Fibroblast of lung (primary cell): ENCODE data around the gene HESX1. TPM values are rescaled to one million over a fixed set of nuclear protein-coding genes. Genes with fewer than 3 reads are reported as not detected.

Experiments
- DNase-seq, 2 donors: peaks; one replicate each; pipeline versions ENCODE4 v3.0.0 to v3.0.0-alpha.2; 2010; ENCODE audit warnings: low read depth in 2 of 2
- H2AFZ ChIP-seq: 2 replicates; pipeline ENCODE4 v1.5.1; 2012; ENCODE audit warnings: low read length, control low read depth, inconsistent platforms
- H3K27ac ChIP-seq: 2 replicates; pipeline ENCODE4 v1.5.1; 2011; ENCODE audit warnings: low read length, control low read depth; ENCODE audit not compliant: insufficient read depth
- H3K27me3 ChIP-seq: 2 replicates; pipeline ENCODE4 v1.5.1; 2011; ENCODE audit warnings: mild to moderate bottlenecking, low read length; ENCODE audit not compliant: control insufficient read depth, insufficient read depth
- H3K36me3 ChIP-seq: 2 replicates; pipeline ENCODE4 v1.5.1; 2011; ENCODE audit warnings: low read length; ENCODE audit not compliant: control insufficient read depth, insufficient read depth
- H3K4me1 ChIP-seq: 2 replicates; pipeline ENCODE4 v1.5.1; 2011; ENCODE audit warnings: low read length; ENCODE audit not compliant: control insufficient read depth, insufficient read depth; ENCODE audit errors: extremely low read depth
- H3K4me2 ChIP-seq: 2 replicates; pipeline ENCODE4 v1.5.1; 2011; ENCODE audit warnings: low read length, control low read depth; ENCODE audit not compliant: insufficient read depth; ENCODE audit errors: extremely low read depth
- H3K4me3 ChIP-seq, 4 experiments: fragments of 200-600 bp in 1 of 4; sonication (generic) in 1 of 4; replicated peaks in 1 of 4; 2 replicates each; pipeline ENCODE4 v1.5.1; 2011 to 2016; ENCODE audit warnings: low read length in 4 of 4, low read depth in 3 of 4, mild to moderate bottlenecking in 3 of 4, control low read depth in 2 of 4, inconsistent platforms in 1 of 4, mixed read lengths in 1 of 4; ENCODE audit not compliant: insufficient read depth in 1 of 4; ENCODE audit errors: control extremely low read depth in 1 of 4
- H3K79me2 ChIP-seq: 2 replicates; pipeline ENCODE4 v1.5.1; 2012; ENCODE audit warnings: mild to moderate bottlenecking, low read length, inconsistent platforms; ENCODE audit not compliant: control insufficient read depth, insufficient read depth
- H3K9ac ChIP-seq: 2 replicates; pipeline ENCODE4 v1.5.1; 2011; ENCODE audit warnings: mild to moderate bottlenecking, low read length, control low read depth; ENCODE audit not compliant: insufficient read depth
- H3K9me3 ChIP-seq: 2 replicates; pipeline ENCODE4 v1.5.1; 2012; ENCODE audit warnings: low read depth, low read length; ENCODE audit not compliant: control insufficient read depth, insufficient read depth
- H4K20me1 ChIP-seq: 2 replicates; pipeline ENCODE4 v1.5.1; 2011; ENCODE audit warnings: low read length; ENCODE audit not compliant: control insufficient read depth, insufficient read depth; ENCODE audit errors: extremely low read depth
- EZH2 ChIP-seq: IDR thresholded peaks from 2 replicates; pipeline ENCODE4 v1.5.1; 2012; ENCODE audit warnings: low read length, control low read depth, mild to moderate bottlenecking; ENCODE audit errors: missing control alignments
- polyA plus RNA-seq, 2 donors: library from polyadenylated mRNA; depleted of rRNA in 1 of 2; stranded (reverse) in 1 of 2; unstranded in 1 of 2; fragments of >200 nt; gene quantifications; 2 replicates each; pipeline ENCODE4 v1.2.1, GENCODE V29; 2011 to 2012; ENCODE audit warnings: missing spikeins in 1 of 2
- total RNA-seq: library from RNA; depleted of rRNA; stranded (reverse); fragments of >200 nt; gene quantifications from 2 replicates; pipeline ENCODE4 v1.2.1, GENCODE V29; 2014
- TF ChIP-seq, protein P1 (sequence below), 2 donors: IDR thresholded peaks in 1 of 2; conservative IDR thresholded peaks in 1 of 2; 1 replicate in 1 of 2; 2 replicates in 1 of 2; pipeline ENCODE4 v1.5.1; 2011 to 2012; ENCODE audit warnings: low read length in 2 of 2, control low read depth in 1 of 2, inconsistent platforms in 1 of 2, low read depth in 1 of 2, mild to moderate bottlenecking in 1 of 2

The HESX1 gene
- total and polyA plus RNA-seq, 2 donors (not counting 1 experiment from before 2014, with no cell fraction given) = 0.64 to 0.99 TPM

DNA sequence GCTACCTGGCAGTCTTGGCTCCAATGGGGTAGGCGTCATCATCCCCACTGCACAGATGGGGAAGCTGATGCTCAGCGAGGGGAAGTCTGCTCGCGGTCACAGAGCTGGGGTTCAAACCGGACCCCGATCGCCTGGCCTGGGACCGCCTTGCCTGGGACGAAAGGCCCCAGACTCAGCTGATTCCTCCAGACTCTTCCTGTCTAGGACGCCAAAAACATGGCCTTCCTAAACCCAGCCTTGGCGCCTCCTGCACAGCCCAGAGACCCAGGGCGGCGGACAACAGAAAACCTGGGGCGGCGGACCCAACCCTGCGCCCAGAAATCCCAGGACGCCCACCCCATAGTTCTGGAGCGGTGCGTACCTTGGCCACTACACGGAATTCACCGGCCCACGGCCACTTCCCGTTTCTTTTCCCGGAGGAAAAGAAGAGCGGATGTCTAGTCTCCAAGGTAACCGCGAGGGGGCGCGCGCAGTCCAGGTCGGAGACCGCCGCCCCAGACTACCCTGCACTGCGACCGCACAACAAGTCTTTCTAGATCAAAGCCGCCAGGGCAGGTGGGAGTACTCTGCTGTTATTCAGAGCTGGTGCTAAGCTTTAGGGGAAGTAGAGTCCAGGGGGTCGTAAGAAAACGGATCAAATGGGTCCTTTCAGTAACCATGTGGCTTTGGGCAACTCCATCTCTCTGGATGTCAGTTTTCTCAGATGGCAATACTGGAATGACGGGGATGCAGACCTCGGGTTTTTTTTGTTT lies 29.7 kb downstream of the HESX1 start:
- peak overlapping the region; percentile 46 to 56 (median 52) for H3K4me3 ChIP-seq
- no peak for TF ChIP-seq EZH2
- TF ChIP-seq, protein P1, sequence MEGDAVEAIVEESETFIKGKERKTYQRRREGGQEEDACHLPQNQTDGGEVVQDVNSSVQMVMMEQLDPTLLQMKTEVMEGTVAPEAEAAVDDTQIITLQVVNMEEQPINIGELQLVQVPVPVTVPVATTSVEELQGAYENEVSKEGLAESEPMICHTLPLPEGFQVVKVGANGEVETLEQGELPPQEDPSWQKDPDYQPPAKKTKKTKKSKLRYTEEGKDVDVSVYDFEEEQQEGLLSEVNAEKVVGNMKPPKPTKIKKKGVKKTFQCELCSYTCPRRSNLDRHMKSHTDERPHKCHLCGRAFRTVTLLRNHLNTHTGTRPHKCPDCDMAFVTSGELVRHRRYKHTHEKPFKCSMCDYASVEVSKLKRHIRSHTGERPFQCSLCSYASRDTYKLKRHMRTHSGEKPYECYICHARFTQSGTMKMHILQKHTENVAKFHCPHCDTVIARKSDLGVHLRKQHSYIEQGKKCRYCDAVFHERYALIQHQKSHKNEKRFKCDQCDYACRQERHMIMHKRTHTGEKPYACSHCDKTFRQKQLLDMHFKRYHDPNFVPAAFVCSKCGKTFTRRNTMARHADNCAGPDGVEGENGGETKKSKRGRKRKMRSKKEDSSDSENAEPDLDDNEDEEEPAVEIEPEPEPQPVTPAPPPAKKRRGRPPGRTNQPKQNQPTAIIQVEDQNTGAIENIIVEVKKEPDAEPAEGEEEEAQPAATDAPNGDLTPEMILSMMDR (conservative IDR thresholded peaks at IDR 0.05 in 1 of 2, IDR thresholded peaks at IDR 0.05 in 1 of 2; ENCODE audit: low read depth in 1 of 2, low read length in 2 of 2) = peak; percentile 67 to 85
- no peaks in the 10 kb centered on the region for H3K9me3 ChIP-seq
- H3K27me3 ChIP-seq = peaks cover 20% of the 10 kb centered on the region
- H2AFZ ChIP-seq = peak overlapping the region; percentile 80
- H3K4me2 ChIP-seq = peak overlapping the region; percentile 55
- no peaks in the 10 kb centered on the region for H4K20me1 ChIP-seq
- DNase-seq = peak; percentile 53 to 65
- H3K4me1 ChIP-seq = no peaks in the 10 kb centered on the region
- no peaks in the 10 kb centered on the region for H3K36me3 ChIP-seq
- H3K27ac ChIP-seq = no peak overlapping the region
- no peak overlapping the region for H3K9ac ChIP-seq
- no peaks in the 10 kb centered on the region for H3K79me2 ChIP-seq

DNA sequence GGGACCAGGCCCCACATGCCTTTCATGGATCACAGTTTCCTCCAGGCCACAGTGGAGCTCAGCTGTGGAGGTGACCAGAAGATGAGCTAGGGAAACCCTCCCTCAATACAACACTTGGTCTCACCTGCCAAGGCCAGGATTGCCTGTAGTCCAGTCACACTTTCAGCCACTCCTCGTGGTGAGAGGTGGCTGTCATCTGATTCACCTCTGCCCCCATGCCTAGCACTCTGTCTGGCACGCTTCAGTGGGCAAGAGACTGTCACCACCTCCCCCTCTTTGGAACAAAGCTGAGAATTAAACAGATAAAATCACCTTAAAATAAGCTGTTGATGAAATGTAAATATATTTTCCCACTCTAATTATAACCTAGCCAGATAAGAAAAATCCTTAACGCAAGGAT lies 30.7 kb downstream of the HESX1 start:
- no peak overlapping the region for H3K9ac ChIP-seq
- H4K20me1 ChIP-seq = no peaks in the 10 kb centered on the region
- DNase-seq = no peak
- H3K4me2 ChIP-seq = no peak overlapping the region
- no peaks in the 10 kb centered on the region for H3K79me2 ChIP-seq
- H3K4me1 ChIP-seq = peaks cover 2% of the 10 kb centered on the region
- no peaks in the 10 kb centered on the region for H3K36me3 ChIP-seq
- TF ChIP-seq, protein P1 (conservative IDR thresholded peaks at IDR 0.05 in 1 of 2, IDR thresholded peaks at IDR 0.05 in 1 of 2; ENCODE audit: low read depth in 1 of 2, low read length in 2 of 2) = no peak
- TF ChIP-seq EZH2 = no peak
- H3K27ac ChIP-seq = no peak overlapping the region
- H3K9me3 ChIP-seq = no peaks in the 10 kb centered on the region
- no peak overlapping the region for H2AFZ ChIP-seq
- H3K27me3 ChIP-seq = peaks cover 20% of the 10 kb centered on the region
- no peak overlapping the region for H3K4me3 ChIP-seq

DNA sequence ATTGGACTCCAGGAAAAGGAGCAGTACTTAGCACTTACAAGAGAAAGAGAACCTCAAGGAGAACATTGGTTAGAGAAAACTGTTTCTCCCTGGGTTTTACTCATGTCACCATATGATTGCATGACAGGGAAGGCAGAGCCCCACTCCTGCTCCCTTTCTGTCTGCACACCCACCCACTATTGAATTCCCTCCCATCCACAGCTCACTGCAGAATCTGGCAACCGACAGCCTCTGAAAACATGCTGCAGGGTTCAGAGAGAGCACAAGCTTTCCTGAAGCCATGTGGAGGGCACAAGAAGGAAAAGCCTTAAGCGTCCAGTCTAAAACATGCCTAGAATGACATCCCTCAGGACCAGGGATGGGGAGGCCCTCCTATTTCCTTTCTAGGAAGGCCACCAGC lies 31.6 kb downstream of the HESX1 start:
- Histone ChIP-seq H3K9me3 (no peaks in the 10 kb centered on the region), H3K79me2 (no peaks in the 10 kb centered on the region), H3K4me1 (peaks cover 2% of the 10 kb centered on the region), H4K20me1 (no peaks in the 10 kb centered on the region), H2AFZ (no peak overlapping the region), H3K4me3 (no peak overlapping the region), H3K27ac (no peak overlapping the region), H3K9ac (no peak overlapping the region), H3K27me3 (peaks cover 13% of the 10 kb centered on the region), H3K4me2 (no peak overlapping the region), H3K36me3 (no peaks in the 10 kb centered on the region)
- no peak for DNase-seq
- TF ChIP-seq, protein P1 (conservative IDR thresholded peaks at IDR 0.05 in 1 of 2, IDR thresholded peaks at IDR 0.05 in 1 of 2; ENCODE audit: low read depth in 1 of 2, low read length in 2 of 2) = no peak
- no peak for TF ChIP-seq EZH2
